Neural progenitor cell (in vitro differentiated cells): ENCODE data around the gene REV3L. TPM values are rescaled to one million over a fixed set of nuclear protein-coding genes. Genes with fewer than 3 reads are reported as not detected.
"Not testable (repeated sequence)": the region's sequence is repeated elsewhere in the genome, so short reads cannot be mapped to it uniquely, and the experiment has no call there.

Source experiments
- DNase-seq: peaks from one replicate; pipeline ENCODE4 v3.0.0-alpha.2; 2016; ENCODE audit warnings: low spot score
- H2AFZ ChIP-seq: fragments of 200-600 bp; sonication (generic); replicated peaks from 2 replicates; pipeline ENCODE4 v1.6.1; 2016; ENCODE audit warnings: antibody characterized with exemption
- H3F3A ChIP-seq: fragments of 200-600 bp; sonication (generic); 2 replicates; pipeline ENCODE4 v1.6.1; 2016; ENCODE audit warnings: antibody characterized with exemption, low read depth
- H3K27ac ChIP-seq: fragments of 200-600 bp; sonication (generic); 2 replicates; pipeline ENCODE4 v1.5.1; 2016; ENCODE audit warnings: mild to moderate bottlenecking
- H3K27me3 ChIP-seq: fragments of 200-600 bp; sonication (generic); 2 replicates; pipeline ENCODE4 v1.6.1; 2016; ENCODE audit warnings: mild to moderate bottlenecking, moderate library complexity
- H3K36me3 ChIP-seq: fragments of 200-600 bp; sonication (generic); 2 replicates; pipeline ENCODE4 v1.5.1; 2016
- H3K4me1 ChIP-seq: fragments of 200-600 bp; sonication (generic); 2 replicates; pipeline ENCODE4 v1.6.1; 2016; ENCODE audit warnings: mixed run types
- H3K4me2 ChIP-seq: fragments of 200-600 bp; sonication (generic); 2 replicates; pipeline ENCODE4 v1.6.1; 2016
- H3K4me3 ChIP-seq: fragments of 200-600 bp; sonication (generic); 2 replicates; pipeline ENCODE4 v1.5.1; 2016
- H3K79me2 ChIP-seq: fragments of 200-600 bp; sonication (generic); 2 replicates; pipeline ENCODE4 v1.6.1; 2016; ENCODE audit warnings: low read depth
- H3K9ac ChIP-seq: fragments of 200-600 bp; sonication (generic); 2 replicates; pipeline ENCODE4 v1.6.1; 2016
- H3K9me3 ChIP-seq: fragments of 200-600 bp; sonication (generic); 2 replicates; pipeline ENCODE4 v1.5.1; 2016; ENCODE audit warnings: low read depth
- H4K20me1 ChIP-seq: fragments of 200-600 bp; sonication (generic); 2 replicates; pipeline ENCODE4 v1.6.1; 2016; ENCODE audit warnings: low read depth
- H3K27ac Mint-ChIP-seq: 3 replicates; pipeline ENCODE4 v1.8.0; 2021; ENCODE audit warnings: mixed read lengths
- H3K27me3 Mint-ChIP-seq: 2 replicates; pipeline ENCODE4 v1.8.0; 2022; ENCODE audit warnings: low read depth, mild to moderate bottlenecking, inconsistent platforms, moderate library complexity, mixed read lengths; ENCODE audit not compliant: insufficient read depth
- H3K36me3 Mint-ChIP-seq: 3 replicates; pipeline ENCODE4 v1.8.0; 2021; ENCODE audit warnings: mixed read lengths
- H3K4me1 Mint-ChIP-seq: 3 replicates; pipeline ENCODE4 v1.8.0; 2021; ENCODE audit warnings: mixed read lengths
- H3K4me3 Mint-ChIP-seq: 3 replicates; pipeline ENCODE4 v1.8.0; 2021; ENCODE audit warnings: mild to moderate bottlenecking, moderate library complexity, mixed read lengths
- H3K9me3 Mint-ChIP-seq: 3 replicates; pipeline ENCODE4 v1.8.0; 2020; ENCODE audit warnings: mixed read lengths
- CTCF ChIP-seq: fragments of 200-600 bp; sonication (generic); IDR thresholded peaks from 2 replicates; pipeline ENCODE4 v1.5.1; 2017; ENCODE audit warnings: antibody characterized with exemption, mild to moderate bottlenecking
- EZH2 ChIP-seq: fragments of 200-600 bp; sonication (generic); IDR thresholded peaks from 2 replicates; pipeline ENCODE4 v1.6.1; 2017; ENCODE audit warnings: antibody characterized with exemption, mild to moderate bottlenecking, moderate library complexity
- EZH2phosphoT487 ChIP-seq: fragments of 200-600 bp; sonication (generic); IDR thresholded peaks from 2 replicates; pipeline ENCODE4 v1.6.1; 2017; ENCODE audit warnings: antibody characterized with exemption
- total RNA-seq: library from RNA; depleted of rRNA; stranded (reverse); fragments of >200 nt; gene quantifications from 2 replicates; pipeline ENCODE4 v1.2.3, GENCODE V29; 2015; ENCODE audit warnings: low replicate concordance

REV3L gene
- total RNA-seq, 1 donor from 2014 or later: 23.5 TPM

- H3K9me3 Mint-ChIP-seq: peaks cover 8% of the 10 kb centered on the region
- TF ChIP-seq EZH2: no peak
- TF ChIP-seq EZH2phosphoT487: no peak
- TF ChIP-seq CTCF: no peak
- H3K27me3 Mint-ChIP-seq: peaks cover 2% of the 10 kb centered on the region
Measured at GRCh38 chr6:111520524-111520923, 37.5 kb upstream of the REV3L start.

GRCh38 chr6:111517965-111518364 is 34.9 kb upstream of the REV3L start:
- Histone ChIP-seq H2AFZ (no peak overlapping the region), H4K20me1 (no peaks in the 10 kb centered on the region), H3K79me2 (peaks cover 4% of the 10 kb centered on the region), H3K4me2 (no peak overlapping the region), H3K9ac (no peak overlapping the region), H3F3A (no peaks in the 10 kb centered on the region), H3K27me3 (no peaks in the 10 kb centered on the region), H3K4me1 (peaks cover 7% of the 10 kb centered on the region), H3K36me3 (no peaks in the 10 kb centered on the region), H3K9me3 (no peaks in the 10 kb centered on the region), H3K4me3 (no peak overlapping the region), H3K27ac (no peak overlapping the region)
- TF ChIP-seq CTCF (no peak), EZH2 (no peak), EZH2phosphoT487 (no peak)
- no peak for DNase-seq
- Mint-ChIP-seq H3K4me1 (peaks cover 3% of the 10 kb centered on the region), H3K9me3 (peaks cover 8% of the 10 kb centered on the region), H3K4me3 (no peak overlapping the region), H3K36me3 (peaks cover 4% of the 10 kb centered on the region), H3K27ac (no peak overlapping the region), H3K27me3 (peaks cover 2% of the 10 kb centered on the region)

More at GRCh38 chr6:111520524-111520923, 37.5 kb upstream of the REV3L start:
- no peaks in the 10 kb centered on the region for H3K27me3 ChIP-seq
- peaks cover 15% of the 10 kb centered on the region for H3K79me2 ChIP-seq
- no peak overlapping the region for H3K27ac ChIP-seq
- H3K9ac ChIP-seq: no peak overlapping the region
- H3K36me3 Mint-ChIP-seq: peaks cover 4% of the 10 kb centered on the region
- no peak overlapping the region for H3K4me3 Mint-ChIP-seq
- no peaks in the 10 kb centered on the region for H3K9me3 ChIP-seq
- H3F3A ChIP-seq: no peaks in the 10 kb centered on the region
- H3K4me2 ChIP-seq: no peak overlapping the region
- no peak overlapping the region for H3K27ac Mint-ChIP-seq
- no peak overlapping the region for H2AFZ ChIP-seq
- no peak overlapping the region for H3K4me3 ChIP-seq
- no peaks in the 10 kb centered on the region for H4K20me1 ChIP-seq
- no peaks in the 10 kb centered on the region for H3K36me3 ChIP-seq
- DNase-seq: no peak
- H3K4me1 ChIP-seq: peaks cover 21% of the 10 kb centered on the region
- peaks cover 25% of the 10 kb centered on the region for H3K4me1 Mint-ChIP-seq

- H3K36me3 Mint-ChIP-seq: peaks cover 6% of the 10 kb centered on the region
- Histone ChIP-seq H3K79me2 (peaks cover 4% of the 10 kb centered on the region), H3K4me1 (peaks cover 7% of the 10 kb centered on the region), H3K4me2 (no peak overlapping the region), H3K9ac (no peak overlapping the region), H2AFZ (no peak overlapping the region), H3K9me3 (no peaks in the 10 kb centered on the region), H3K27me3 (no peaks in the 10 kb centered on the region), H3K36me3 (no peaks in the 10 kb centered on the region), H4K20me1 (no peaks in the 10 kb centered on the region), H3K27ac (no peak overlapping the region), H3F3A (no peaks in the 10 kb centered on the region), H3K4me3 (no peak overlapping the region)
- H3K27me3 Mint-ChIP-seq: no peaks in the 10 kb centered on the region
- no peak for TF ChIP-seq EZH2
- no peak for TF ChIP-seq EZH2phosphoT487
- no peak for TF ChIP-seq CTCF
- H3K4me3 Mint-ChIP-seq: no peak overlapping the region
- no peak for DNase-seq
- no peak overlapping the region for H3K27ac Mint-ChIP-seq
- H3K4me1 Mint-ChIP-seq: no peaks in the 10 kb centered on the region
- no peaks in the 10 kb centered on the region for H3K9me3 Mint-ChIP-seq
Measured at GRCh38 chr6:111515259-111515658, 32.2 kb upstream of the REV3L start.

GRCh38 chr6:111514531-111514930 is 31.5 kb upstream of the REV3L start:
- not testable (repeated sequence) for H3F3A ChIP-seq

GRCh38 chr6:111507219-111507618 is 24.2 kb upstream of the REV3L start:
- Mint-ChIP-seq H3K4me1 (peaks cover 11% of the 10 kb centered on the region), H3K9me3 (peaks cover 12% of the 10 kb centered on the region), H3K36me3 (peaks cover 17% of the 10 kb centered on the region)
- H3K36me3 ChIP-seq, H3K27ac ChIP-seq, H3K27me3 ChIP-seq, H3K27ac Mint-ChIP-seq, H3K4me3 ChIP-seq, H3K9me3 ChIP-seq, H3K9ac ChIP-seq, H3K4me3 Mint-ChIP-seq, H3K27me3 Mint-ChIP-seq, H2AFZ ChIP-seq: not testable (repeated sequence)
- Histone ChIP-seq H4K20me1 (peaks cover 17% of the 10 kb centered on the region), H3K79me2 (peaks cover 71% of the 10 kb centered on the region), H3K4me1 (peaks cover 30% of the 10 kb centered on the region), H3K4me2 (peak overlapping the region; percentile 56), H3F3A (peaks cover 17% of the 10 kb centered on the region)
- peak; percentile 27 for DNase-seq

More at GRCh38 chr6:111514531-111514930, 31.5 kb upstream of the REV3L start:
- not testable (repeated sequence) for H3K36me3 Mint-ChIP-seq, H3K27me3 Mint-ChIP-seq, H3K9me3 Mint-ChIP-seq, H3K79me2 ChIP-seq, DNase-seq, H3K4me3 Mint-ChIP-seq, H3K4me1 Mint-ChIP-seq, H2AFZ ChIP-seq, H3K4me3 ChIP-seq, H3K4me2 ChIP-seq, H3K36me3 ChIP-seq, H3K4me1 ChIP-seq, H3K9me3 ChIP-seq, H3K27me3 ChIP-seq, H4K20me1 ChIP-seq, H3K9ac ChIP-seq, H3K27ac ChIP-seq
- peak overlapping the region; percentile 34 for H3K27ac Mint-ChIP-seq

GRCh38 chr6:111505498-111505897 is 22.5 kb upstream of the REV3L start:
- not testable (repeated sequence) for H3K36me3 ChIP-seq, H3K4me3 Mint-ChIP-seq, H3K4me2 ChIP-seq, H3K9me3 ChIP-seq, H3K27me3 ChIP-seq, H3K9ac ChIP-seq, H2AFZ ChIP-seq, H3K4me3 ChIP-seq, H3K27ac Mint-ChIP-seq, H3K27me3 Mint-ChIP-seq, H3K27ac ChIP-seq, DNase-seq
- peaks cover 32% of the 10 kb centered on the region for H4K20me1 ChIP-seq
- H3F3A ChIP-seq: peaks cover 29% of the 10 kb centered on the region
- H3K4me1 Mint-ChIP-seq: peaks cover 22% of the 10 kb centered on the region
- peaks cover 87% of the 10 kb centered on the region for H3K79me2 ChIP-seq
- peaks cover 39% of the 10 kb centered on the region for H3K4me1 ChIP-seq
- peaks cover 18% of the 10 kb centered on the region for H3K36me3 Mint-ChIP-seq
- peaks cover 12% of the 10 kb centered on the region for H3K9me3 Mint-ChIP-seq
